ENCODE results near the gene CPT1B. TPM values are rescaled to one million over a fixed set of nuclear protein-coding genes. Genes with fewer than 3 reads are reported as not detected.

CPT1B gene
- total RNA-seq, 2 experiments from 2014 or later, result 101 to 138 TPM

- Histone ChIP-seq H3K9me3 (ENCODE audit: low read length) (no peaks in the 10 kb centered on the region), H3K4me1 (ENCODE audit: insufficient read depth, low read length, poor library complexity, severe bottlenecking) (peaks cover 37% of the 10 kb centered on the region), H2AFZ (ENCODE audit: low read length) (peak overlapping the region; percentile 93), H3K9me2 (ENCODE audit: insufficient read depth, low read length) (no peaks in the 10 kb centered on the region), H4K20me1 (ENCODE audit: insufficient read depth, low read length) (no peaks in the 10 kb centered on the region), H3K36me3 (ENCODE audit: insufficient read depth, low read length) (no peaks in the 10 kb centered on the region), H3K4me2 (ENCODE audit: low read length) (peak overlapping the region; percentile 95), H3K27ac (ENCODE audit: low read depth, low read length, poor library complexity, severe bottlenecking) (peak overlapping the region; percentile 82), H3K4me3 (ENCODE audit: low read depth, low read length, poor library complexity, severe bottlenecking) (peak overlapping the region; percentile 67), H3K79me2 (ENCODE audit: insufficient read depth, low read depth, low read length) (no peaks in the 10 kb centered on the region)
- BruUV-seq (replicated peaks), result no TSS peak
- ChIA-PET POLR2A (interaction anchor here (1.2 to 2.2 kb wide), 4 partner anchors 83 to 153 kb away, joined by 3 to 9 read pairs (median 6); partner anchors contain the start of genes LMF2 and NCAPH2), CTCF (ENCODE audit: unreplicated experiment) (interaction anchor here (1.4 to 1.5 kb wide), 2 partner anchors 96 to 153 kb away, joined by 7 to 8 read pairs; partner anchors contain the start of gene SCO2)
- peak; percentile 46 for DNase-seq (ENCODE audit: low spot score)
- TF ChIP-seq EZH2phosphoT487 (IDR thresholded peaks at IDR 0.05; ENCODE audit: borderline replicate concordance, low read depth, low read length), result no peak
- TF ChIP-seq CTCF (conservative IDR thresholded peaks at IDR 0.05; ENCODE audit: low read length), result peak; percentile 88
- intact Hi-C loops (cut with micrococcal nuclease; ENCODE audit: unreplicated experiment), result loop anchor here (2.0 to 5.0 kb wide), 4 partner anchors 39 to 370 kb away; partner anchors contain the start of genes CHKB and HDAC10
Observed at GRCh38 chr22:50621948-50622722, 43.9 kb upstream of the CPT1B start.

- H3K79me2 ChIP-seq (ENCODE audit: insufficient read depth, low read depth, low read length), result no peaks in the 10 kb centered on the region
- peak overlapping the region; percentile 82 for H3K27ac ChIP-seq (ENCODE audit: low read depth, low read length, poor library complexity, severe bottlenecking)
- ChIA-PET POLR2A (interaction anchor here (1.2 to 2.2 kb wide), 5 partner anchors 57 to 153 kb away, joined by 3 to 9 read pairs (median 4); partner anchors contain the start of genes LMF2 and NCAPH2), CTCF (ENCODE audit: unreplicated experiment) (interaction anchor here (1.0 to 1.5 kb wide), 3 partner anchors 95 to 372 kb away, joined by 3 to 8 read pairs (median 7); partner anchors contain the start of gene SCO2)
- H2AFZ ChIP-seq (ENCODE audit: low read length), result peak overlapping the region; percentile 93
- H3K4me3 ChIP-seq (ENCODE audit: low read depth, low read length, poor library complexity, severe bottlenecking), result peak overlapping the region; percentile 67
- TF ChIP-seq CTCF (conservative IDR thresholded peaks at IDR 0.05; ENCODE audit: low read length) (no peak), EZH2phosphoT487 (IDR thresholded peaks at IDR 0.05; ENCODE audit: borderline replicate concordance, low read depth, low read length) (no peak)
- H4K20me1 ChIP-seq (ENCODE audit: insufficient read depth, low read length), result no peaks in the 10 kb centered on the region
- peak; percentile 70 for DNase-seq (ENCODE audit: low spot score)
- H3K4me1 ChIP-seq (ENCODE audit: insufficient read depth, low read length, poor library complexity, severe bottlenecking), result peaks cover 37% of the 10 kb centered on the region
- peak overlapping the region; percentile 95 for H3K4me2 ChIP-seq (ENCODE audit: low read length)
- no peaks in the 10 kb centered on the region for H3K9me3 ChIP-seq (ENCODE audit: low read length)
- H3K36me3 ChIP-seq (ENCODE audit: insufficient read depth, low read length), result no peaks in the 10 kb centered on the region
- intact Hi-C loops (cut with micrococcal nuclease; ENCODE audit: unreplicated experiment), result loop anchor here (2.0 to 5.0 kb wide), 4 partner anchors 39 to 369 kb away; partner anchors contain the start of genes CHKB and HDAC10
- H3K9me2 ChIP-seq (ENCODE audit: insufficient read depth, low read length), result no peaks in the 10 kb centered on the region
- BruUV-seq (replicated peaks), result no TSS peak
Observed at GRCh38 chr22:50621356-50621880, 43.2 kb upstream of the CPT1B start.

All from OCI-LY7 (cell line).